Measurements from ENCODE around the gene DCDC1. TPM values are rescaled to one million over a fixed set of nuclear protein-coding genes. Genes with fewer than 3 reads are reported as not detected.

Gene DCDC1
- total RNA-seq, 4 donors from 2014 or later, result 0.06 to 1.7 (median 0.36) TPM; not detected in 1

DNA sequence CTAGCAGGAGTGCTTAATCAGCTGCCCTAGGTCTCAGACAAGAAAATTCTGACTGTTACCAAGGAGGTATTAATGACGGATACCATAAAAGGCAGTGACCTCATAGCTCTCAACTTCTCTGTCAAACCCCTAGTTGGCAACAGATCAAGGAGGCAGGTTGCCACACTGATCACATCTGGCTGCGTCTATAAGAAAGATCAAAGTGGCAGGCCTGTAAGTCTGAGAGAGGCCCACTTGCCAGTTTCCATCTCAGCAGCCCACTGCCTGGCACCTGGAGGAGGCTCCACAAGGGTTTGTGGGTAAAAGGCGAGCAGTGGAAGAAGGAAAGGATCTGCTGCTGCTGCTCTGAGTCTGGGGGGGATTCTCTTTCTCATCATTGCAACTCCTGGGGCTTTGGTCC lies 543.8 kb downstream of the DCDC1 start:
- no peak for ATAC-seq (ENCODE audit: low FRiP score)

DNA sequence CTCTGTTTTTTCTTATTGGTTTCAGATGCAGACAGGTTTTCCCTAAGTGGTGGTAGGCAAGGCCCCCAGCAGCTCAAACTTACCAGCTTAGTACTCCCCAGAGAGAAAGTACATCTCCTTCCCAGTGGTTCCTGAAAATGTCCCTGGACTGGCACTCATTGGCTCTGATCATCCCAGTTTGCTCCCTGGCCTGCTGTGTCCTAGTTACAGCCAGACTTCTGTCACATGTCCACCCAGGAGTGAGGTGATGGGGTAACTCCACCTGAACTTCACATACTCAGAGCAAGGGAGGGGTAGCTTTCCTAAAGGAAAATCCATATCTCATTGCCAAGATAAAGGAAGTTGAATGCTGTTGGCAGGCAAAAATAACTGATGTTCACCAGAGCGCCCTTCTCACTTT lies 546.4 kb downstream of the DCDC1 start:
- DNase-seq (ENCODE audit: low spot score) (no peak), ATAC-seq (ENCODE audit: low FRiP score) (no peak)
- TF ChIP-seq, protein P1, sequence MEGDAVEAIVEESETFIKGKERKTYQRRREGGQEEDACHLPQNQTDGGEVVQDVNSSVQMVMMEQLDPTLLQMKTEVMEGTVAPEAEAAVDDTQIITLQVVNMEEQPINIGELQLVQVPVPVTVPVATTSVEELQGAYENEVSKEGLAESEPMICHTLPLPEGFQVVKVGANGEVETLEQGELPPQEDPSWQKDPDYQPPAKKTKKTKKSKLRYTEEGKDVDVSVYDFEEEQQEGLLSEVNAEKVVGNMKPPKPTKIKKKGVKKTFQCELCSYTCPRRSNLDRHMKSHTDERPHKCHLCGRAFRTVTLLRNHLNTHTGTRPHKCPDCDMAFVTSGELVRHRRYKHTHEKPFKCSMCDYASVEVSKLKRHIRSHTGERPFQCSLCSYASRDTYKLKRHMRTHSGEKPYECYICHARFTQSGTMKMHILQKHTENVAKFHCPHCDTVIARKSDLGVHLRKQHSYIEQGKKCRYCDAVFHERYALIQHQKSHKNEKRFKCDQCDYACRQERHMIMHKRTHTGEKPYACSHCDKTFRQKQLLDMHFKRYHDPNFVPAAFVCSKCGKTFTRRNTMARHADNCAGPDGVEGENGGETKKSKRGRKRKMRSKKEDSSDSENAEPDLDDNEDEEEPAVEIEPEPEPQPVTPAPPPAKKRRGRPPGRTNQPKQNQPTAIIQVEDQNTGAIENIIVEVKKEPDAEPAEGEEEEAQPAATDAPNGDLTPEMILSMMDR (IDR thresholded peaks at IDR 0.05), result no peak

More for the DNA sequence above, 543.8 kb downstream of the DCDC1 start:
- no peak for DNase-seq (ENCODE audit: low spot score)
- TF ChIP-seq, protein P1 (IDR thresholded peaks at IDR 0.05), result no peak

DNA sequence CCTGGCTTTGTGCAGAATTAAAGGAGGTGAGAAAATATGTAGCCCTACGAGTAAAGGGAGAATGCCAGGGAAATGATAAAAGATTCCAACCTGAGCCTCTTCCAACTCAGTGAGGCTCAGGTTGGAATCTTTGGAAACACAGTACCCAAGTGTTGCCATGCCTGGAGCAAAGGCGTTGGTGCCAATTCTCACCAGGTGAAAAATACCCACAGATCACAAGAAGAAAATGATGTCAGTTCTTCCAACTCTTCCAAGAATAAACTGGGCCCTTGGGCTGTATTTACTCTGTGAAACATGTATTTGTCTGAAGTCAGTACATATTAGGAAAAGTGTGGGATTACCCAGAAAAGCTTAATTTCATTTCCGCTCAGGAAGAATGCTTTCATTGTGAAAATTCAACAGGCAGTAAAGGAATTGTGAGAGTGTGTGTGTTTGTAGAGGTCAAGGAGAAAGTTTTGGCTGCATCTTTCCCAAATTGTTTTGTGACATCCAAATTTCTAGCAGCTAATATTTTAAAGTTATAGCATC lies 548.0 kb downstream of the DCDC1 start:
- no peak for DNase-seq (ENCODE audit: low spot score)
- TF ChIP-seq, protein P1 (IDR thresholded peaks at IDR 0.05), result no peak
- no peak for ATAC-seq (ENCODE audit: low FRiP score)

DNA sequence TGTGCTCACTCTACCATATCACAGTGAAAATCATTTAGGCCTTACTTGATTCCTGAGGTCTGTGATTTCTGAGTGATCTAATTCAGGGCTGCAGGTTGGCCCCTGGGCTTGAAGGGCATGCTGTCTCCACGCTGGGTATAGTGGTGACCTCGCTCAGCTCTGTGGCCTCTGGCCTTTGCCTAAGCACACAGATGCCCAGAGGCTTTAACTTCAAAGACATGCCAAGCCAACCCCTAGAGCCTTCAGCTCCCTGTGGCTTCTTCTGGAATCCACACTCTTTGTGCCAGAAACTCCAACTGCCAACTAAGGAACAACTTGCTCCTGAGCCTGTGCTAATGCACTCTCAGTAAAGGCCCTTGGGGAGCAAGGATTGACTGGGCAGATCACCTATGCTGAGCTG lies 550.8 kb downstream of the DCDC1 start:
- TF ChIP-seq, protein P1 (IDR thresholded peaks at IDR 0.05), result no peak
- ATAC-seq (ENCODE audit: low FRiP score), result no peak

DNA sequence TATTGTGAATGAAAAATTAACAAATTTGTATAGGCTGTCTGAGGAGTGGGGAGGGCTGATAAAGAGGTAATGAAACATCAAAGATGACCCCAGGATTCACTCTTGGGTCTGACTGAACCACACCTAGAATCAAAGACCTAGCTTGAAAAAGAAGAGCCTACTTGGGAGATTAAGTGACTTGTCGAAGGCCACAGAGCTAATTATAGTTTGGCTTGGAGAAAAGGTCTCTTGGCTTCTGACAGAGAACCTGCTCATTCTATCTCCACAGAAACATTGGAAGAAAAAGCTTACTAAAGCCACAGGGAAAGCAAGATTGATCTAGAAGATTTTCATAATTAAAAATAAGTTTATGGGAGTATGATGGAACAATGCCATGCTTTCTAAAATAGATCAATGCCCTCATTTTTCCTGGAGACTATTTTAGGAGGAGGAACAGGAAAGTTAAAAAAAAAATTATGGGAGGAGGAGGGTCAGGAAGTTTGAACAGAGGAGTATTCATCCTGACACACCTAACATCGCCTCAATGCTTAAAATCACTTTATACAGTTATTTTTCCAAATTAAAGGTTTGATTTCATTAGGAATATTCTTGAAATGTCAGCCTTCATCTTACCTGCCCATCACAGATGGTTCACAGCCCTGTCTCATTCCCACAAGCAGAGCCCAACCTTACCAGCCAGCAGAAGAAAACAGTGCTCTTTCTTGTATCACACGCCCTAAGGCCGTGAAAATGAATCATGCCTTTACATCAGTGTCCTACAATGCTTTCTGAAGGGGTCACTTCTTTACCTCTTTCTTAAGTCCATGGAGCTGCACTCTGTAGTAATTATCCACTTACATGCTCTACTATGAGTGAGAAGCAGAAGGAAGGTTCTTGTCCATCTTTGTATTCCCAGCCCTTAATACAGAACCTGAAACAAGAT lies 552.3 kb downstream of the DCDC1 start:
- DNase-seq (ENCODE audit: low spot score), result no peak
- TF ChIP-seq, protein P1 (IDR thresholded peaks at IDR 0.05), result no peak
- ATAC-seq (ENCODE audit: low FRiP score), result no peak

More for the DNA sequence above, 550.8 kb downstream of the DCDC1 start:
- no peak for DNase-seq (ENCODE audit: low spot score)

DNA sequence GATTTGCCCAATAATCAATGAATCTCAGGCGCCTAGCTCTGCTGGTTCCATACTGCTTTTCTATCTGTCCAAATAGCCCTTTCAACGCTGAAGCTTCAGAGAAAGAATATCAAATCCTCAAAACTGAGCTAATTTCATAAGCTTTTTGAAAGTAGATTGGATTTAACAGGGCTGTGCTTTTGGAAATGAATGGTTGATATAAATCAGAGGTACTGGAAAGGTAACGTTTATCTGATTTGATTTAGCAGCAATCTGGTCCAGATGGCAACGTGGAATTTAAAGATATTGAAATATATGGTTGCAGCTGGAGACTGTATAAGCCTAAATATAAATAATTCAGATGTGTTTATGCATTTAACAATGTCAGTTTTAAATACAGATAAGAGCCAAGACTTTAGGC lies 553.9 kb downstream of the DCDC1 start:
- no peak for DNase-seq (ENCODE audit: low spot score)
- TF ChIP-seq, protein P1 (IDR thresholded peaks at IDR 0.05), result no peak
- ATAC-seq (ENCODE audit: low FRiP score), result no peak
